ENCODE results near the gene GRB2.

GRB2 gene

DNA sequence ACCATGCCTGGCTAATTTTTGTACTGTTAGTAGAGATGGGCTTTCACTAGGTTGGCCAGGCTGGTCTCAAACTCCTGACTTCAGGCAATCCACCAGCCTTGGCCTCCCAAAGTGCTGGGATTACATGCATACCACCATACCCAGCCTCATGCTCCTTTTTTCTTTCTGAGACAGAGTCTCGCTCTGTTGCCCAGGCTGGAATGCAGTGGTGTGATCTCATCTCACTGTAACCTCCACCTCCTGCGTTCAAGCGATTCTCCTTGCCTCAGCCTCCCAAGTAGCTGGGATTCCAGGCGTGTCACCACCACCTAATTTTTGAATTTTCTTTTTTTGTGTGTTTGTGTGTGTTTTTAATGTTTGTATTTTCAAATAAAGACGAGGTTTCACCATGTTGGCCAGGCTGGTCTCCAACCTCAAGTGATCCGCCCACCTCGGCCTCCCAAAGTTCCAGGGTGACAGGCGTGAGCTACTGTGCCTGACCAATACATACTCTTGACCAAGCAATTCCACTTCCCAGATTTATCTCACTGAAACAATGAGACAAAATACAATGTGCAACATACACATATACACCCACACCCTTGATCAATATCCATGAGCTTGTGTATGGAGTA, 5.0 kb downstream of the GRB2 start:
- Histone ChIP-seq H2AFZ (ENCODE audit: low read length) (no peak overlapping the region), H3K4me2 (ENCODE audit: insufficient read depth, low read length, poor library complexity, severe bottlenecking) (no peak overlapping the region), H4K91ac (ENCODE audit: low read depth, low read length, poor library complexity) (no peak overlapping the region), H2AK5ac (ENCODE audit: low read depth, low read length) (no peak overlapping the region), H3K9ac (ENCODE audit: low read depth, low read length, poor library complexity) (no peak overlapping the region), H3K79me1 (ENCODE audit: low read depth, low read length) (peaks cover 7% of the 10 kb centered on the region), H3K27ac (replicated peaks; ENCODE audit: low read length) (no peak overlapping the region), H3K9me3 (replicated peaks in 1 of 2; ENCODE audit: control insufficient read depth in 2 of 2, insufficient read depth in 1 of 2, low read depth in 1 of 2, low read length in 2 of 2) (no peaks in the 10 kb centered on the region), H3K4me1 (ENCODE audit: control insufficient read depth in 2 of 2, insufficient read depth in 1 of 2, low read depth in 1 of 2, low read length in 2 of 2) (no peaks in the 10 kb centered on the region), H3K36me3 (replicated peaks in 1 of 2; ENCODE audit: control insufficient read depth in 2 of 2, insufficient read depth in 2 of 2, low read length in 2 of 2) (no peaks in the 10 kb centered on the region), H3K27me3 (ENCODE audit: control insufficient read depth in 3 of 3, insufficient read depth in 3 of 3, low read depth in 1 of 3, low read length in 3 of 3) (no peaks in the 10 kb centered on the region), H2BK12ac (ENCODE audit: low read length) (no peak overlapping the region), H3K4ac (ENCODE audit: low read length) (no peak overlapping the region), H4K8ac (ENCODE audit: low read depth, low read length) (no peak overlapping the region), H2BK15ac (ENCODE audit: low read length) (no peak overlapping the region), H3K14ac (ENCODE audit: low read length) (no peak overlapping the region), H2BK120ac (ENCODE audit: low read depth, low read length) (no peak overlapping the region), H3K18ac (ENCODE audit: low read length) (no peak overlapping the region), H3K4me3 (ENCODE audit: low read length in 2 of 2) (no peak overlapping the region), H2BK5ac (ENCODE audit: low read length) (no peak overlapping the region), H3K23ac (ENCODE audit: low read depth, low read length, poor library complexity) (no peak overlapping the region)
- DNase-seq (ENCODE audit: low spot score) = no peak
- no CpG with 5 or more reads among the region's 8 CpGs for WGBS, 2 donors (ENCODE audit: extremely low coverage in 2 of 2, insufficient read length in 2 of 2, insufficient replicate concordance in 1 of 2)

DNA sequence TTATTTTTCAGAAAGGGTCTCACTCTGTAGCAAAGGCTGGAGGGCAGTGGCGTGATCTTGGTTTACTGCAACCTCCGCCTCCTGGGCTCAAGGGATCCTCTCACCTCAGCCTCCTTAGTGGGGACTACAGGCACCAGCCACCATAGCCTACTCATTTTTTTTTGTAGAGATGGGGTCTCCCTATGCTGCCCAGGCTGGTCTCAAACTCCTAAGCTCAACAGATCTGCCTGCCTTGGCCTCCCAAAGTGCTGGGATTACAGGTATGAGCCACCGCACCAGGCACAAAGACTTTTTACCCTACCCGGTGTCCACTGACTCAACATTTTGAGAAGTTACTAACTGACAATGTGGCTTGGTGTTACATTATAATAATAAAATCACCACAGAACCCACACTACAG, 7.2 kb downstream of the GRB2 start:
- WGBS, 2 donors (ENCODE audit: extremely low coverage in 2 of 2, insufficient read length in 2 of 2, insufficient replicate concordance in 1 of 2) = no CpG with 5 or more reads among the region's 4 CpGs

DNA sequence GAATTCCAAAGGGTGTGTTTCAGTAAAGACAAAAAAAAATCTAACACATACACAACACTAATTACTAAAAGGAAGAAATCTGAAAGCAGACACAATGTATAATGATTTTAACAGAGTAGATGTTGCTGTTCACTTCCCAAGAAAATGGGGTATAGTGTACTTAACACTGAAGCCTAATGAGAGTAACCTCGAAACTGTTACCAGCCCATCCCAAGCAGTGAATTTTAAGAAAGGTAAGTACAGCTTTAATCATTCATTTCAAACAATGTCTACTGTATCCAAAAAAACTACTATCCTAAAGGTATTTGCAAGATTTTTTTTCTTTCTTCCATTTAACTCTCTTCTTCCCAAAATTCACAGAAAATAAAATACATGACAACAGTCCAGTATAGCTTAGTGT, 8.3 kb downstream of the GRB2 start:
- H3K36me3 ChIP-seq (replicated peaks in 1 of 2; ENCODE audit: control insufficient read depth in 2 of 2, insufficient read depth in 2 of 2, low read length in 2 of 2) = peaks cover 0 to 4% of the 10 kb centered on the region in 2 donors
- H2AFZ ChIP-seq (ENCODE audit: low read length) = no peak overlapping the region
- no peak for DNase-seq (ENCODE audit: low spot score)
- peaks cover 7% of the 10 kb centered on the region for H3K79me1 ChIP-seq (ENCODE audit: low read depth, low read length)
- WGBS, 2 donors (ENCODE audit: extremely low coverage in 2 of 2, insufficient read length in 2 of 2, insufficient replicate concordance in 1 of 2) = no CpG with 5 or more reads among the region's 1 CpG
- H3K4ac ChIP-seq (ENCODE audit: low read length) = no peak overlapping the region
- no peak overlapping the region for H2BK5ac ChIP-seq (ENCODE audit: low read length)
- H3K9ac ChIP-seq (ENCODE audit: low read depth, low read length, poor library complexity) = no peak overlapping the region
- H2BK120ac ChIP-seq (ENCODE audit: low read depth, low read length) = no peak overlapping the region
- H4K8ac ChIP-seq (ENCODE audit: low read depth, low read length) = no peak overlapping the region
- no peak overlapping the region for H3K4me2 ChIP-seq (ENCODE audit: insufficient read depth, low read length, poor library complexity, severe bottlenecking)
- H3K23ac ChIP-seq (ENCODE audit: low read depth, low read length, poor library complexity) = no peak overlapping the region
- H2AK5ac ChIP-seq (ENCODE audit: low read depth, low read length) = no peak overlapping the region
- no peak overlapping the region for H2BK12ac ChIP-seq (ENCODE audit: low read length)
- no peak overlapping the region for H3K27ac ChIP-seq (replicated peaks; ENCODE audit: low read length)
- H3K27me3 ChIP-seq (ENCODE audit: control insufficient read depth in 3 of 3, insufficient read depth in 3 of 3, low read depth in 1 of 3, low read length in 3 of 3) = no peaks in the 10 kb centered on the region
- H3K18ac ChIP-seq (ENCODE audit: low read length) = no peak overlapping the region
- peaks cover 2 to 4% of the 10 kb centered on the region in 2 donors for H3K4me1 ChIP-seq (ENCODE audit: control insufficient read depth in 2 of 2, insufficient read depth in 1 of 2, low read depth in 1 of 2, low read length in 2 of 2)
- no peak overlapping the region for H4K91ac ChIP-seq (ENCODE audit: low read depth, low read length, poor library complexity)
- no peaks in the 10 kb centered on the region for H3K9me3 ChIP-seq (replicated peaks in 1 of 2; ENCODE audit: control insufficient read depth in 2 of 2, insufficient read depth in 1 of 2, low read depth in 1 of 2, low read length in 2 of 2)
- no peak overlapping the region for H2BK15ac ChIP-seq (ENCODE audit: low read length)
- no peak overlapping the region for H3K14ac ChIP-seq (ENCODE audit: low read length)
- H3K4me3 ChIP-seq (ENCODE audit: low read length in 2 of 2) = no peak overlapping the region

More for the DNA sequence above, 7.2 kb downstream of the GRB2 start:
- Histone ChIP-seq H3K18ac (ENCODE audit: low read length) (no peak overlapping the region), H3K14ac (ENCODE audit: low read length) (no peak overlapping the region), H3K9ac (ENCODE audit: low read depth, low read length, poor library complexity) (no peak overlapping the region), H2BK15ac (ENCODE audit: low read length) (no peak overlapping the region), H4K8ac (ENCODE audit: low read depth, low read length) (no peak overlapping the region), H3K23ac (ENCODE audit: low read depth, low read length, poor library complexity) (no peak overlapping the region), H2BK5ac (ENCODE audit: low read length) (no peak overlapping the region), H3K27me3 (ENCODE audit: control insufficient read depth in 3 of 3, insufficient read depth in 3 of 3, low read depth in 1 of 3, low read length in 3 of 3) (no peaks in the 10 kb centered on the region), H2BK120ac (ENCODE audit: low read depth, low read length) (no peak overlapping the region), H3K4ac (ENCODE audit: low read length) (no peak overlapping the region), H3K4me2 (ENCODE audit: insufficient read depth, low read length, poor library complexity, severe bottlenecking) (no peak overlapping the region), H2AK5ac (ENCODE audit: low read depth, low read length) (no peak overlapping the region), H3K36me3 (replicated peaks in 1 of 2; ENCODE audit: control insufficient read depth in 2 of 2, insufficient read depth in 2 of 2, low read length in 2 of 2) (no peaks in the 10 kb centered on the region), H2AFZ (ENCODE audit: low read length) (no peak overlapping the region), H3K79me1 (ENCODE audit: low read depth, low read length) (peaks cover 7% of the 10 kb centered on the region), H3K27ac (replicated peaks; ENCODE audit: low read length) (no peak overlapping the region), H4K91ac (ENCODE audit: low read depth, low read length, poor library complexity) (no peak overlapping the region), H3K9me3 (replicated peaks in 1 of 2; ENCODE audit: control insufficient read depth in 2 of 2, insufficient read depth in 1 of 2, low read depth in 1 of 2, low read length in 2 of 2) (no peaks in the 10 kb centered on the region), H3K4me3 (ENCODE audit: low read length in 2 of 2) (no peak overlapping the region), H3K4me1 (ENCODE audit: control insufficient read depth in 2 of 2, insufficient read depth in 1 of 2, low read depth in 1 of 2, low read length in 2 of 2) (no peaks in the 10 kb centered on the region), H2BK12ac (ENCODE audit: low read length) (no peak overlapping the region)
- DNase-seq (ENCODE audit: low spot score) = no peak

DNA sequence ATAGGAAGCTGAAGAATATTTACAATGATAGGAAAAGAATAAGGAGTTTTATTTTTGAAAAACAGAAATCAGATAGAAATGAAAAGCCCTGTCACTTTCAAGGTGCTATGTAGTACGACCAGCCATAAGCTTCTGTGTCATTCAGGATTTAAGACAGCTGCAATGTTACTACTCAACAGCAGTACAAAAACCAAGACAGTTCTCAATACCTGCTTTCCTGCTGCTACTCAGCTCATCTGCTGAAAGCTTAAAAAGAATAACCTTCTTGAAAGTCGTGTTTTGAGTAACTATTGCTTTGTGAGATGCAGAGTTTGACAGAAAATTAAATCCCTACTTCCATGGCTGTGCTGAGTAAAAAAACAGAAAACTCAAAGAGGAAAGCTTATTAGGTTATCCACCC, 8.7 kb downstream of the GRB2 start:
- H3K14ac ChIP-seq (ENCODE audit: low read length) = no peak overlapping the region
- H2BK5ac ChIP-seq (ENCODE audit: low read length) = no peak overlapping the region
- H2BK120ac ChIP-seq (ENCODE audit: low read depth, low read length) = no peak overlapping the region
- H2BK15ac ChIP-seq (ENCODE audit: low read length) = no peak overlapping the region
- H3K4ac ChIP-seq (ENCODE audit: low read length) = no peak overlapping the region
- no peak overlapping the region for H2BK12ac ChIP-seq (ENCODE audit: low read length)
- H3K18ac ChIP-seq (ENCODE audit: low read length) = no peak overlapping the region
- no peak overlapping the region for H2AK5ac ChIP-seq (ENCODE audit: low read depth, low read length)
- H3K27me3 ChIP-seq (ENCODE audit: control insufficient read depth in 3 of 3, insufficient read depth in 3 of 3, low read depth in 1 of 3, low read length in 3 of 3) = no peaks in the 10 kb centered on the region
- no peak overlapping the region for H3K27ac ChIP-seq (replicated peaks; ENCODE audit: low read length)
- H3K4me2 ChIP-seq (ENCODE audit: insufficient read depth, low read length, poor library complexity, severe bottlenecking) = no peak overlapping the region
- peaks cover 0 to 8% of the 10 kb centered on the region in 2 donors for H3K36me3 ChIP-seq (replicated peaks in 1 of 2; ENCODE audit: control insufficient read depth in 2 of 2, insufficient read depth in 2 of 2, low read length in 2 of 2)
- no peak overlapping the region for H4K8ac ChIP-seq (ENCODE audit: low read depth, low read length)
- no peak for DNase-seq (ENCODE audit: low spot score)
- H3K23ac ChIP-seq (ENCODE audit: low read depth, low read length, poor library complexity) = no peak overlapping the region
- no CpG with 5 or more reads among the region's 2 CpGs for WGBS, 2 donors (ENCODE audit: extremely low coverage in 2 of 2, insufficient read length in 2 of 2, insufficient replicate concordance in 1 of 2)
- H4K91ac ChIP-seq (ENCODE audit: low read depth, low read length, poor library complexity) = no peak overlapping the region
- H3K4me1 ChIP-seq (ENCODE audit: control insufficient read depth in 2 of 2, insufficient read depth in 1 of 2, low read depth in 1 of 2, low read length in 2 of 2) = peaks cover 2 to 8% of the 10 kb centered on the region in 2 donors
- no peak overlapping the region for H2AFZ ChIP-seq (ENCODE audit: low read length)
- peaks cover 7% of the 10 kb centered on the region for H3K79me1 ChIP-seq (ENCODE audit: low read depth, low read length)
- H3K4me3 ChIP-seq (ENCODE audit: low read length in 2 of 2) = no peak overlapping the region
- H3K9me3 ChIP-seq (replicated peaks in 1 of 2; ENCODE audit: control insufficient read depth in 2 of 2, insufficient read depth in 1 of 2, low read depth in 1 of 2, low read length in 2 of 2) = no peaks in the 10 kb centered on the region
- no peak overlapping the region for H3K9ac ChIP-seq (ENCODE audit: low read depth, low read length, poor library complexity)

All from neuronal stem cell (in vitro differentiated cells).